NCI-H2227 (cell line): ENCODE measurements around the gene HIPK2.

ENCODE experiments used
- DNase-seq: peaks from one replicate; lab custom pipeline; 2025; ENCODE audit not compliant: unreplicated experiment; lab: John Stamatoyannopoulos, UW

HIPK2 gene

DNA sequence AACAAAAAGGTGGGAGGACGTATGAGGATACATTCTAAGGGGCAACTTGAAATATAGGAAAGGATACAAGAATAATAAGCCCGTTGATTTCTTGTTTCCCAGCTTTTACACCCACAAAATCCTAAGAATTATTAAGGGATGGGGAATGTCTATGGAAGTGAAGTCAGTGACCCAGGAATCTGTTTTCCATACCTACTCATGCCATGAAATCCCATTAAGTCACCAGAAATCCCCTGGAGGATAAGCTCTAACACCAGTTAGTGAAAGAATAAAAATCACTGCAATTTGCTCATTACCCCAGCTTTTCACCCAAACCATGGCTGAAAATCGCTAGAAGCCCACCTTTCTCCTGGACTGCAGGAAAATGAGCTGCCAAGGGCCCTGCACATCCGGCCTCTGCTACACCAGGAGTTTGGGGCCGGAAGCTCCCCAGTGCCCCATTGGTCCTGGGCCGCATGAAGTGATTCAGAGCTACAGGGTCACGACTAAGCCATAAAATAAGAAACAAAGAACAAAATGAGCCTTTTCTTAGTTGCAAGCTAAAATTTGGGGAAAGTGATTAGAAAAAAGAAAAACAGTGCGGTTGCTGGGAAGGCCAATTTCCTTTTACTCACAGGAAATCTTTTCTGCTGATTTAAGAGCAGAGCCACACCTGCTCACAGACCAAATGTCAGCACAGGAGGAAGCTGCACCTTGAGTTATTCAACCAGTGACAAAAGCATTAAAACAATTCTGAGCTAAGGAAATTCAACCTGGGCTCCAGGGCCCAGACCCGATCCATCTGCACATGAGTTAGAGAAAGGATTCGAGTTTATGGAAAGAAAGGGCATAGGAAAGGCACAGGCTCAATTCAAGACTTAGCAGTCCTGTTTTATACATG, 40.3 kb downstream of the HIPK2 start:
- DNase-seq, result no peak

DNA sequence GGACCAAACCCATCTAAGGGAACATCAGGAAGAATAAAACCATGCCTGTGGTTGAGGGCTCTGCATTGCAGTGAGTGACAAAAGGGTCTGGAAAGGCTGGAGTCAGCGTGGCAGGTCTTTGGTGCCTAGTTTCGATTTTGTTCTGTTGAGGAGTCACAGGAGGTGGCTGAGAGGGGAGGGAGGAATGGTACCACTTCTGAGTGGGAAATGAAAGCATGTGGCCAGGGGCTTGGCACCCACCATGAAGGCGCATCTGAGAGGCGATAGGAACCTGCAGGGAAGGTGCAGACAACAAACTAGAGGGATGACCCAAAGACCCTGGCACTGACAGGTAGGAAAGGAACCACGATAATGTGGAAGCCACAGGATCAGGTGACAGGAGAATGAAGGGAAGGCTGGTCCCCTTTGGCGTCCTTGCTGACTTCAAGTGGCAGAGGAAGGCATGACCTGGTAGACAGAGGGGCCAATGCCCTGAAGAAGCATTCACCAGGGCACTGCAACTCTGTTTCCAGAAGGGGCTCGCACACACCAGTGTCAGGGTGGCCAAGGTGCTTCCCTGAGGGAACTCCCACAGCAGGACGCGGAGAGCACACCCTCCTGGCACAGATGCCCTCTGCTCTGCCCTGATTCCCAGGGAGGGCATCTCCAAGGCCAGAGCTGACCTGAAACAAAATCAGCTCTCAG, 41.7 kb downstream of the HIPK2 start:
- no peak for DNase-seq

- DNase-seq, result no peak
Observed at GRCh38 chr7:139735466-139735865, 42.3 kb downstream of the HIPK2 start.

DNA sequence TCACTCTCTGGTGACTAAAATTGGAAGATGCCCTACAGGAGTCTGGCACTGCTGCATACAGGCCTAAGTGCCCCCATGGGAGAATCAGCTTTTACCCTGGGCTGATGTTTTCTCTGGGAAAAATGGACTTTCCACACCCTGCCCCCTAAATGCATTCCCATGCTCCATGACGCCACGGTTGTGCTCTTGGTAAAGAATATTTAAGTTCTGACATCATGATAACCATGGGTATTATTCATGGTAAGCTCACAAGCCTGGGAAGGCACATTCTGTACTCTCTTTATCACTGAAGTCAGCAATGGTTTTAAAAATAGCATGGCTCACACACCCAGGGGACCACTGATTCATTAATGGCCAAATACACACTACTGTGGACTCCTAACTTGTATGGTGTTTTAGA, 43.4 kb downstream of the HIPK2 start:
- DNase-seq, result no peak

- no peak for DNase-seq
Observed at GRCh38 chr7:139733751-139734150, 44.0 kb downstream of the HIPK2 start.

DNA sequence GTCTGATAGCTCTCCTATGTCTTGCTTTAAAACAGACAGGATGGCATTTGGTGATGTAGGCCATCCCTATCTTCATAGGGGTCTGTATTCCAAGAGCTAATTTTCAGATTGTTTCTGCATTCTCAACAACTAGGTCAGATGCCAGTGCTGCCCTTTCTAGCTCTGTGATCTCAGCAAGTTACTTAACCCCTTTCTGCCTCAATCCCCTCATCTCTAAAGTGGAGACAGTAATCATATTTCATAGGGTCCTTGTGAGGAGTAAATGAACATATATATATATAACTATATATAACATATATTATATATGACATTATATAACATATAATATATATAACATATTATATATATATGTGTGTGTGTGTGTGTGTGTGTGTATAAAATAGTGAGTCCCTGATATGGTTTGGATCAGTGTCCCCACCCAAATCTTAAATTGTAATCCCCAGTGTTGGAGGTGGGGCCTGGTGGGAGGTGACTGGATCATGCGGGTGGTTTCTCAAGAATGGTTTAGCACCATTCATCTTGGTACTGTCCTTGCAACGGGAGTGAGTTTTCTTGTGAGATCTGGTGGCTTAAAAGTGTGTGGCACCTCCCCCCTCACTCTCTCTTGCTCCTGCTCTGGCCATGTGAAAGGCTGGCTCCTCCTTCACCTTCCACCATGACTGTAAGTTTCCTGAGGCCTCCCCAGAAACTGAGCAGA, 45.2 kb downstream of the HIPK2 start:
- no peak for DNase-seq

- DNase-seq, result no peak
Observed at GRCh38 chr7:139731802-139732470, 45.9 kb downstream of the HIPK2 start.

- DNase-seq, result no peak
Observed at GRCh38 chr7:139730746-139731612, 46.8 kb downstream of the HIPK2 start.

GRCh38 chr7:139728203-139728602, 49.6 kb downstream of the HIPK2 start:
- no peak for DNase-seq

- DNase-seq, result no peak
Observed at GRCh38 chr7:139727151-139727705, 50.6 kb downstream of the HIPK2 start.

DNA sequence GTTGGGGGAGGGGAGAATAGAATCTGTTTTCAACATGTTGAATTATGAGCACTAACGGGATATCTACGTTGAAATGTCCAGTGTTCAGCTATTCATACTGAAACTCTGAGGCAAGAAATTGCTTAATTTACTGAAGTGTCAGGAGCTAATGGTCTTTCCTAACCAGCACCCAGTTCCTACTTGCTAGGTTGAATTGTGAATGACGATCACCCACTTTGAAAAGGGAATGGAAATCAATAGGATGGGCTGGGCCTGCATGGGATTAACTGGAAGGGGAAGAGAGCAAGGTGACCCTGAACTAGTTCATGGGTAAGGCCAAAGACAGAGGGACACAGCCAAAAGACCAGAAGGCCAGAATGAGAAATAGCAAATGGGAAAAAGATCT, 51.3 kb downstream of the HIPK2 start:
- no peak for DNase-seq

GRCh38 chr7:139725858-139726484, 51.8 kb downstream of the HIPK2 start:
- no peak for DNase-seq

DNA sequence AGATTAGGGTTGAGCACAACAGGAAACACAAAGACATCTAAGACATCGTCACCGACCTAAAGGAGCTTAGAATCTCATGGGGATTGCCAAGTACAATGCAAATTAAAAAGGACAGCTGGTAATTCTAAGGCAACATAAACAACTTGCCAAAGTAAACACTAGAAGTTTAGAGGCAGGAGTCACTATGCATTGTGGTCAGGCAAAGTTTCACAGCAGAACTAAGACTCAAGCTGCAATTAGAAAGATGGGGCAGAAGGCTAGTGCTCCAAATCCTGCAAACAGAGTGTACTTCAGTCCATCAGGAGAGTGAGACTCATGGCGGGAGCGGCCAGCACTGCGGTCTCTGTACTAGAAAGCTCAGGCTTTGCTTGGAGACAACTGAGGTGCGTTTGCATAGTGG, 52.7 kb downstream of the HIPK2 start:
- DNase-seq, result no peak

DNA sequence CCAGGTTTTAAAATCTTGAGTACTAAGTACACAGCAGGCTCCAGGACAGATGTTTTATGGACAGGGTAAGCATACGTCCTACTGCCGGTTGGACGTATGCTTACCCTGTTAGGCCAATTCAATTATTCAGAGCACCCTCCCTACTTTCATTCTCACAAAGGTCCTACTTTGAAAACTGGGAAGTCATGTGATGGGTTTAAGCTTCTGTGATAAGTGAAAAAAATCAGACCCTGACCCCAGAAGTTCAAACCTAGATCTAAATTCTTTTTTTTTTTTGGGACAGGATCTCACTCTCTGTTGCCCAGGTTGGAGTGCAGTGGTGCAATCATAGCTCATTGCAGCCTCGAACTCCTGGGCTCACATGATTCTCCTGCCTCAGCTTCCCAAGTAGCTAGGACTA, 55.2 kb downstream of the HIPK2 start:
- DNase-seq, result no peak

DNA sequence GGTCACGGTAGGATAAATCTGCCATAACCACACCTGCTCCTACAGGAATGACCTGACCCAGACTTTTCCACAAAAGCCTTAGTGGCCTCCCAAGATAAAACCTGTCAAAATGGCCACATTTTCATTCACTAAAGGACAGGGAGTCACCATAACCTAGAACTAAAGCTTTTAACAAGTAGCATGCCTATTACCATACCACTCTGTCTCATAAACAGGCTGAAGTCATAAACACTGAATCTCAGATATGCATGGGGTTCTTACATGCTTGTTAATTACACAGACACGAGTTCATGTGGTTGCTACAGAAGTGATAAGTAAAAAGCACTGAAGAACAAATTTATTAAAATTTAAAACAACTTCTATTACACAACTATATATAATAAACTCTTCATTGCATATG, 56.0 kb downstream of the HIPK2 start:
- no peak for DNase-seq

DNA sequence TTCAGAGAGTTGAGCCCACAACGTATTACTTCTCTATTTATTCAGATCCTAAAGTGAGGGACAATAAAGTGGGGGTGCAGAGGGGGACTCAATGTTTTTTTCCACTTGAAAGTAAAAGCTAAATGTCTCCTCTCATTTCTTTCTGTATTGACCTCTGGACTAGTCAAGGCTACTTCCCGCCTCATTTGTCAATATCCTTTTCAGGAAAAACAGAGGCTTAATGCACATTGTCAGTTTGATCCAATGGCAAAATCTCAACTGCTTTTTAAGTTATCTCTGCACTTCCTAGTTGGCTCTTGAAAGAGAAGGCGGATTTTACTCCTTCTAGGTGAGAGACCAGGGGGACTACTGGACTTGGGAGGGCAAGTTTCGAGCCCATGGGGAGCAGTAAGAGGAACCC, 56.4 kb downstream of the HIPK2 start:
- no peak for DNase-seq

GRCh38 chr7:139720705-139721231, 57.0 kb downstream of the HIPK2 start:
- DNase-seq, result no peak

DNA sequence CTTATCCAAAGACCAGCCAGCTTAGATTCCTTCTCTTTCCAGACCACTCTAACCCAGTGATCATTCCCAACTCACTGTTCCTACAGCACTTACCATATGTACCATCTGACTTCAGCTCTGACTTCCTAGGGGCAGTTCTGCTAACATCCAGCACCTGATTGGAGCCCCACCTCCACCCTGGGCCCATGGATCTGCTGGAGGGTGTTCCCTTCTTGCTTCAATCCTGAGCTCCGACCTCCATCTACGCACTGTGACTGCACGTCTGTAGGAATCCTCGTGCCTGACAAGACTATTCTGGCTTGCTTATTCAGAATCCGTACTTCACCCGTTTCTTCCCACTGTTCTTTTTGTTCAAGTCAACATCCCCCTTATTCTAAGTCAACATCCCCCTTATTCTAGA, 57.6 kb downstream of the HIPK2 start:
- no peak for DNase-seq

DNA sequence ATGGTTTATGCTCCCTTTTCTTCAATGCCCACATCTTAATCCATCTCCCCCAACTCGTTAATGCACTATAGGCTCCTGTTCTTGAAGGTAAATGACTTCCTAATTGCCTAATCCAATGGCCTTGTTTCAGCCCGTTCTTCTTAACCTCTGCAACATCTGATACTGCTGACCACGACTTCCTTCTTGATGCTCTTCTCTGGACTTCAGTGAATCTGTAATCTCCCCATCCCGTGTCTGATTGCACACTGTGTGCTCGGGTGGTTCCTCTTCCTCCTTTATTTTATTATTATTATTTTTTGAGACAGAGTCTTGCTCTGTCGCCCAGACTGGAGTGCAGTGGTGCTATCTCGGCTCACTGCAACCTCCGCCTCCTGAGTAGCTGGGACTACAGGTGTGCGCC, 58.9 kb downstream of the HIPK2 start:
- no peak for DNase-seq
